ENCODE results near the gene MMRN2.
A peak's percentile ranks its signal among the peaks of the same experiment; 100 is the strongest.
"Not testable (repeated sequence)": the region's sequence is repeated elsewhere in the genome, so short reads cannot be mapped to it uniquely, and the experiment has no call there.

The MMRN2 gene

GRCh38 chr10:86957471-86958115 is at the start of gene MMRN2:
Gene MMRN2, minus strand, starts transcription at chr10:86957615. Its CDS starts 74 bp downstream, at chr10:86957541.
- DNase-seq, result no peak

GRCh38 chr10:87007124-87007523 is 49.7 kb upstream of the MMRN2 start:
- DNase-seq, result not testable (repeated sequence)

GRCh38 chr10:87000491-87000890 is 43.1 kb upstream of the MMRN2 start:
- DNase-seq, result no peak

GRCh38 chr10:86999802-87000403 is 42.5 kb upstream of the MMRN2 start:
- not testable (repeated sequence) for DNase-seq

- no peak for DNase-seq
Observed at GRCh38 chr10:86992929-86993328, 35.5 kb upstream of the MMRN2 start.

GRCh38 chr10:86992456-86992855 is 35.0 kb upstream of the MMRN2 start:
- DNase-seq, result no peak

GRCh38 chr10:86991362-86991761 is 33.9 kb upstream of the MMRN2 start:
- DNase-seq, result not testable (repeated sequence)

GRCh38 chr10:86988520-86988919 is 31.1 kb upstream of the MMRN2 start:
- DNase-seq, result no peak

- DNase-seq, result not testable (repeated sequence)
Observed at GRCh38 chr10:86984498-86984897, 27.1 kb upstream of the MMRN2 start.

- DNase-seq, result no peak
Observed at GRCh38 chr10:86981716-86982115, 24.3 kb upstream of the MMRN2 start.

GRCh38 chr10:86981020-86981419 is 23.6 kb upstream of the MMRN2 start:
- not testable (repeated sequence) for DNase-seq

GRCh38 chr10:86979977-86980448 is 22.6 kb upstream of the MMRN2 start:
- DNase-seq, result no peak

- no peak for DNase-seq
Observed at GRCh38 chr10:86979296-86979818, 21.9 kb upstream of the MMRN2 start.

GRCh38 chr10:86978457-86978856 is 21.0 kb upstream of the MMRN2 start:
- not testable (repeated sequence) for DNase-seq

GRCh38 chr10:86976362-86977056 is 19.1 kb upstream of the MMRN2 start:
- no peak for DNase-seq

GRCh38 chr10:86974484-86974883 is 17.1 kb upstream of the MMRN2 start:
- no peak for DNase-seq

- no peak for DNase-seq
Observed at GRCh38 chr10:86972613-86973380, 15.4 kb upstream of the MMRN2 start.

GRCh38 chr10:86971232-86971991 is 14.0 kb upstream of the MMRN2 start:
- DNase-seq, result peak; percentile 80 to 84

- DNase-seq, result no peak
Observed at GRCh38 chr10:86970982-86971231, 13.5 kb upstream of the MMRN2 start.

GRCh38 chr10:86970162-86970981 is 13.0 kb upstream of the MMRN2 start:
- DNase-seq, result no peak

- no peak for DNase-seq
Observed at GRCh38 chr10:86969421-86970041, 12.1 kb upstream of the MMRN2 start.

All from activated CD4-positive, alpha-beta T cell treated with anti-CD3 and anti-CD28 coated beads, Interleukin-2, amount 50 U/mL, for 48 hours (primary cell).